Calu3 (cell line): Measurements from ENCODE around the gene CADM1. TPM values are rescaled to one million over a fixed set of nuclear protein-coding genes. Genes with fewer than 3 reads are reported as not detected.

ENCODE experiments used
- BruUV-seq: library from RNA; stranded (reverse); fragments of 400-500 nt; replicated peaks from 2 replicates; lab custom pipeline; 2021; lab: Mats Ljungman, UMichigan
- CTCF ChIA-PET: fragments of 300-600 bp; sonication (Branson Sonifier 250); formaldehyde crosslinking; loops from one replicate; lab custom pipeline; 2022; ENCODE audit warnings: antibody characterized with exemption; lab: Charles Lee
- DNase-seq: peaks from one replicate; pipeline ENCODE4 v3.0.0; 2022
- H3K27ac Mint-ChIP-seq: one replicate; pipeline ENCODE4 v1.8.0; 2022; ENCODE audit warnings: mixed read lengths; ENCODE audit not compliant: unreplicated experiment
- H3K27me3 Mint-ChIP-seq: one replicate; pipeline ENCODE4 v1.8.0; 2022; ENCODE audit warnings: mixed read lengths; ENCODE audit not compliant: unreplicated experiment
- H3K36me3 Mint-ChIP-seq: one replicate; pipeline ENCODE4 v1.8.0; 2022; ENCODE audit warnings: mild to moderate bottlenecking, moderate library complexity, mixed read lengths; ENCODE audit not compliant: insufficient read depth, unreplicated experiment
- H3K4me1 Mint-ChIP-seq: one replicate; pipeline ENCODE4 v1.8.0; 2022; ENCODE audit warnings: mild to moderate bottlenecking, low read depth, mixed read lengths; ENCODE audit not compliant: unreplicated experiment
- H3K4me3 Mint-ChIP-seq: one replicate; pipeline ENCODE4 v1.8.0; 2022; ENCODE audit warnings: mild to moderate bottlenecking, low read depth, moderate library complexity, mixed read lengths; ENCODE audit not compliant: unreplicated experiment
- H3K9me3 Mint-ChIP-seq: one replicate; pipeline ENCODE4 v1.8.0; 2022; ENCODE audit warnings: low read depth, mixed read lengths; ENCODE audit not compliant: unreplicated experiment
- intact Hi-C: fragments of 100-400 bp; cut with micrococcal nuclease; formaldehyde crosslinking; loops from one replicate; pipeline ENCODE4 v1.10.0; 2022; ENCODE audit not compliant: unreplicated experiment
- total RNA-seq: library from RNA; stranded (reverse); gene quantifications from 2 replicates; pipeline ENCODE4 v1.2.3, GENCODE V29; 2022
- TF ChIP-seq, protein P1 (sequence below): fragments of 200-600 bp; IDR thresholded peaks from one replicate; pipeline ENCODE4 v1.8.0; 2022; ENCODE audit warnings: antibody characterized with exemption; ENCODE audit not compliant: unreplicated experiment

Gene CADM1
- total RNA-seq, 1 experiment from 2014 or later, result 0.68 TPM

DNA sequence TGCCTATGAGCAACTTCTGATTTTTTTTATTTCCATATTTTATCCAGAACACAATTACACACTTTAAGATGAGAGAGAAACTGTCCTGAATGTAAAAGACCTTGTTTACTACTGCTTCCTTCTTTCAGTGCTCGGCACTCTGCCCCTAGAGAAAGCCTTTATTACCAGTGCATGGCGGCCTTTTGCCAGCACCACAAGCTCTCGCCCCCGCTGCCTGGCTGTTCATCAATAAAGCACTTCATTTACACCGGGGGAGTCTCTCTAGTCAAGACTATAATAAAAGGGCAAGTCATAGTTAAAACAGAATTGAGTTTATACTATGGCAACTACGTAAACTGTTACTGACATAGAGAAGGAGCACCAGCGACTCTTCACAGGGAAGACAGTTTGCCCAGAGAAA lies 259.5 kb downstream of the CADM1 start:
- CTCF ChIA-PET, result no interaction called here
- H3K4me1 Mint-ChIP-seq, result no peaks in the 10 kb centered on the region
- TF ChIP-seq, protein P1, sequence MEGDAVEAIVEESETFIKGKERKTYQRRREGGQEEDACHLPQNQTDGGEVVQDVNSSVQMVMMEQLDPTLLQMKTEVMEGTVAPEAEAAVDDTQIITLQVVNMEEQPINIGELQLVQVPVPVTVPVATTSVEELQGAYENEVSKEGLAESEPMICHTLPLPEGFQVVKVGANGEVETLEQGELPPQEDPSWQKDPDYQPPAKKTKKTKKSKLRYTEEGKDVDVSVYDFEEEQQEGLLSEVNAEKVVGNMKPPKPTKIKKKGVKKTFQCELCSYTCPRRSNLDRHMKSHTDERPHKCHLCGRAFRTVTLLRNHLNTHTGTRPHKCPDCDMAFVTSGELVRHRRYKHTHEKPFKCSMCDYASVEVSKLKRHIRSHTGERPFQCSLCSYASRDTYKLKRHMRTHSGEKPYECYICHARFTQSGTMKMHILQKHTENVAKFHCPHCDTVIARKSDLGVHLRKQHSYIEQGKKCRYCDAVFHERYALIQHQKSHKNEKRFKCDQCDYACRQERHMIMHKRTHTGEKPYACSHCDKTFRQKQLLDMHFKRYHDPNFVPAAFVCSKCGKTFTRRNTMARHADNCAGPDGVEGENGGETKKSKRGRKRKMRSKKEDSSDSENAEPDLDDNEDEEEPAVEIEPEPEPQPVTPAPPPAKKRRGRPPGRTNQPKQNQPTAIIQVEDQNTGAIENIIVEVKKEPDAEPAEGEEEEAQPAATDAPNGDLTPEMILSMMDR, result no peak
- no TSS peak for BruUV-seq
- no peaks in the 10 kb centered on the region for H3K27me3 Mint-ChIP-seq
- intact Hi-C loops, result no loop called here
- H3K4me3 Mint-ChIP-seq, result no peak overlapping the region
- H3K36me3 Mint-ChIP-seq, result no peaks in the 10 kb centered on the region
- no peak for DNase-seq
- no peak overlapping the region for H3K27ac Mint-ChIP-seq
- H3K9me3 Mint-ChIP-seq, result no peaks in the 10 kb centered on the region

DNA sequence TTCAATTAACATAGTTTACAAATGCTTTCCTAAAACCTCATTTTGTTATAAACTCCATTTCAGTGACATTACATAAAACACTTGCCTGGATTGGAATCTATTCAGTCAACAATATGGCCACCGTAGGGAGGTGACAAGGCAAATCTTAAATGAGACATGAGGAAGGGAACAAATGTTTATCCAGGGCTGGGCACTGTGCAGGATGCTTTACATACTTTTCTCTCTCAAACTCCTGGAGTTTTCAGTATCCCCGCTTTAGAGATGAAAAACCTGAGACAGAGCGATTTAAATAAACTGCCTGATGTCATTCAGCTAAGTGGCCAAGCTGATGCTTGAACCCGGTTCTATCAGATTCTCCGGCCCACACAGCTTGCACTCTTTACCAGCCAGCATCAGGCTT lies 259.9 kb downstream of the CADM1 start:
- TF ChIP-seq, protein P1, result no peak
- no peaks in the 10 kb centered on the region for H3K9me3 Mint-ChIP-seq
- no peaks in the 10 kb centered on the region for H3K4me1 Mint-ChIP-seq
- H3K27ac Mint-ChIP-seq, result no peak overlapping the region
- no peak overlapping the region for H3K4me3 Mint-ChIP-seq
- intact Hi-C loops, result no loop called here
- CTCF ChIA-PET, result no interaction called here
- DNase-seq, result no peak
- no TSS peak for BruUV-seq
- H3K36me3 Mint-ChIP-seq, result no peaks in the 10 kb centered on the region
- no peaks in the 10 kb centered on the region for H3K27me3 Mint-ChIP-seq

DNA sequence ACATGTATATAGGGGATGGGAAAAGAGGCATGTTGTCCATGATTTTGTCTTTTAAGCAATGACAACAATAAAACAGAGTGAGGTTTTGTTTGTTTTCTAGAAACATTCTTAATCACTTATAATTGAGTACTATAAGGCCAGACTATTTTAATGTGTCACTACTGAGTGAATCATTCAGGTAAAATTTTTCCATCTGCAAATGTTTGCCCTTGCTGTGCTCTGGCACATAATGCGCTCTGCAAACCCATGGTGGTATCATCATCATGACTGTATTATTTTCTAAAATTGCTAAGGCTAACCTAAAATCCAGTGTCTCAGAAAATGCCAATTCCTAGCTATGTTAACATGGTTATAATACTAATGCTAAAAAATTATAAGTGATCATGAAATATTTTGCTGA lies 261.2 kb downstream of the CADM1 start:
- Mint-ChIP-seq H3K36me3 (no peaks in the 10 kb centered on the region), H3K27ac (no peak overlapping the region), H3K4me3 (no peak overlapping the region), H3K27me3 (no peaks in the 10 kb centered on the region), H3K4me1 (no peaks in the 10 kb centered on the region), H3K9me3 (no peaks in the 10 kb centered on the region)
- no TSS peak for BruUV-seq
- intact Hi-C loops, result no loop called here
- TF ChIP-seq, protein P1, result no peak
- no peak for DNase-seq
- CTCF ChIA-PET, result no interaction called here

DNA sequence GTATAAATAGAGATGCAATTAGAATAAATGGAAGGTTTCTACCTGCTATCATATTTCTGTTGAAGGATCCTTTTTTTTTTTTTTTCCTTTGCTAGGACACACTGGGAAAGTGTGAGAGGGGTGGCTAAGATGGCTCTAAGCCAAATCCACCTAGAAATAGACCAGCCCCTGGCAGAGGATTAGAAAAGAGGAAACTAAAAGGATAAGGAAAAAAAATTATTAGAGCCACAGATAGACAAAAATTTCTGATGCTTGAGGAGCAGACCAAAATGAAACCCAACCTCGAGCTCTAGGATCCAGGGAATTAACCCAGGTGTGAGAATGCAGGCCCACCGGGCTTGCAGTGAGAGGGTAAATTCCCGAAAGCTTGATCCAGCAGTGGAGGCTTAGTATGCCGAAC lies 262.3 kb downstream of the CADM1 start:
- no peaks in the 10 kb centered on the region for H3K27me3 Mint-ChIP-seq
- no peak for DNase-seq
- BruUV-seq, result no TSS peak
- H3K4me3 Mint-ChIP-seq, result no peak overlapping the region
- no peaks in the 10 kb centered on the region for H3K36me3 Mint-ChIP-seq
- no peaks in the 10 kb centered on the region for H3K4me1 Mint-ChIP-seq
- intact Hi-C loops, result no loop called here
- CTCF ChIA-PET, result interaction anchor here (0.7 kb wide), 1 partner anchor 62 kb away, joined by 4 read pairs; no protein-coding TSS in a partner anchor
- H3K27ac Mint-ChIP-seq, result no peak overlapping the region
- TF ChIP-seq, protein P1, result no peak
- no peaks in the 10 kb centered on the region for H3K9me3 Mint-ChIP-seq
